Renal cortex interstitium (tissue), 11 donors: ENCODE measurements around the gene C10orf71. TPM values are rescaled to one million over a fixed set of nuclear protein-coding genes. Genes with fewer than 3 reads are reported as not detected.
A peak's percentile ranks its signal among the peaks of the same experiment; 100 is the strongest.

Experiments used
- DNase-seq, 11 donors: peaks; one replicate each; pipeline ENCODE4 v3.0.0-alpha.2; 2013; ENCODE audit warnings: low read depth in 9 of 11, low spot score in 4 of 11; ENCODE audit errors: extremely low read depth in 1 of 11
- polyA plus RNA-seq, 3 donors: library from polyadenylated mRNA; unstranded; fragments of 120-200 nt; gene quantifications; one replicate each; pipeline ENCODE4 v1.2.1, GENCODE V29; 2013; ENCODE audit not compliant: insufficient read length in 3 of 3

C10orf71 gene
- polyA plus RNA-seq, 3 donors = 0.06 to 0.13 (median 0.09) TPM

GRCh38 chr10:49289480-49289879 is 9.5 kb upstream of the C10orf71 start:
- DNase-seq = no peak

DNA sequence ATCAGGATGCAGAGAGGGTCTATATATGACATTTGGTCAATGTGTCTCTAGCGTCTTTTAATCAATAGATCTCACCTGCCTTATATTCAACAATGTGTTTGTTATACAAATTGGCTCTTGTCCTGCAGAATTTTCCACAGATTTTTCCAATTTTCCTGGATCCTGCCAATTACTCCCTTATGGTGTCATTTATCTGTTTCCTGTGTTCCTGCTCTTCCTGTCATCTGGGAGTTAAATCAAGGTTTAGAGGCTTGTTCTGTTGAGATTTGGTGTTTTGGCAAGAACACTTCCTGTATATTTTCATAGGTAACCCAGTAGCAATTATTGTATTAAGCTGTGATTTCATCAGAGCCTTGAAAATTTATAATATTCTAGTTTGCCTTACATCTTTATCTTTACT is 8.8 kb upstream of the C10orf71 start:
- DNase-seq = no peak

- no peak for DNase-seq
Observed at GRCh38 chr10:49290607-49291006, 8.4 kb upstream of the C10orf71 start.

DNA sequence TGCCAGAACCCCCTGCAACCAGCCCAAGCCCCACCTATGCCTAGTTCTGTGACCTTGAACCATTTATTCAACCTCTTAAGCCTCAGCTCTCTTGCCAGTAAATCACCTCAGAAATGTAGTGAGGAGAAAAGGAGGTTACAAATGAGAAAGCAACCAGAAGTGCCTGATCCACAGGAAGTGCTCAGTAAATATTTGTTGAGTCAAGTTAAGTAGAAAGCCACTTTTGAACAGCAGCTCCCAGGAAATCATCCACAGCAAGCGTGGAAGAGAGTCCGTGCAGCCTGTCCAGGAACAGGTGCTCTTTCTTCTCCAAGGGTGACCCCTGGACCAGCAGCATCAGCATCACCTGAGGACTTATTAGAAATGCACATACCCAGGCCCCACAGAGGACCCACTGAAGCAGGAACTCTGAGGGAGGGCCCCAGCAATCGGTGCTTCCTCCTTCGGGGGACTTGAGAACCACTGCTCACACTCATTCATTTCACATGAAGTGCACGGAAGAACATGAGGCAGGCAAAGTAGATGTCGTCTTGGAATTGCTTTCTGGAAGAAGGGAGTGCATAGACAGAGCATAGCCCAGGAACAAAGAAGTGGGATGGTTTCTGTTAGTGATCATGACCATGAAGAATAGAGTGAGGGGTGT is 6.3 kb upstream of the C10orf71 start:
- no peak for DNase-seq

DNA sequence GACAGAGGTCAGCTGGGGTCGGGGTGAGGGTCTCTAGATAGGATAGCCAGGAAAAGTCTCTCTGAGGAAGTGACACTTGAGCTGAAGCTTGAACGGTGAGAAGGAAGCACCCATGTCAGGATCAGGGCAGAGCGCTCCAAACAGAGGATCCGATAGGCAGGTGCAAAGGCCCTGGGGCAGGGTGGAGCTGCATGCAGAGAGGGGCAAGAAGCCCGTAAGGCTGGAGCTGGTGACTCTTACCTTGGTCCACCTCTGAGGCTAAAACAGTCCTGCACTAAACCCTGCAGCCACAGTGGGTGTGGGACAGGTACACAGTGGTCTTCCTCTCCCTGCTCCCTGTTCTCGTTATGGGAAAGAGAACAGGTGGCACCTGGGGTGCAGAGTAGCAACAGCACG is 5.8 kb upstream of the C10orf71 start:
- DNase-seq = no peak

DNA sequence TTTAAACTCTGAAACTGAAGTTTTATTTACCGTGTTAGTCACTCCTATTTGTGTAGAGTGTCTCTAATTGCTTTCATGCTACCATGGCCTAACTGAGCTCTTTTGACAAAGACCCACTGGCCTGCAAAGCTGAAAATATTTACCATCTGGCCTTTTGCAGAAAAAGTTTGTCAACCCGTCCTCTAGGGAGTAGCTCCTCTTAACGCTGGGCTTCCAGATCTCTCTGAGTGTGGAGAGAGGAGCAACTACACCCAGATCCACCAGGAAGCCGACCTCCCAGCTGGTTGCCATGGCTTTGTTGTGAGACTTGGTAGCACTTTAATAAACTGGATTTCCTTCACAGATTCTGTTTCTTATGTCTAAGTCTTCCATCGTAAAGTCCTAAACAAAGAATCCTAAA is 4.2 kb upstream of the C10orf71 start:
- DNase-seq = no peak

GRCh38 chr10:49295297-49295696 is 3.7 kb upstream of the C10orf71 start:
- DNase-seq = no peak

- DNase-seq = no peak
Observed at GRCh38 chr10:49296382-49296781, 2.6 kb upstream of the C10orf71 start.

DNA sequence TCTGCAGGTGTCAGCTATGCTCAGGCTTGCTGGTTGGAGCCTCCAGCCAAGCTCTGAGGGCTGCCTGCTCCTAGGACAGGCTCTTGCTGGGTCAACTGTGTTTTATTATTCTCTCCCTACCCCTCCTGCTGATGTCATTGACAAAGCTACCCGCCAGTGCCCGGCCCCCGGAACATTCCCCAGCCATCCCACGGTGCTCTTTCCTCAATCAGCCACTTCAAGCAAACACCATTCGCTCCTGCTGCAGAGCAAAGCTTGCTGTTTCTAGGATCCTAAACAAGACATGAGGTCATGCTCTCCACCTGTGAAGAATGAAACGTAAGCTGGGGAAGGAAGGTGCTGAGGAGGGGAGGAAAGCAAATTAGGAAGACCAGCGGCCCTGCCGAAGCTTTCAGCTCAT is 2.1 kb upstream of the C10orf71 start:
- no peak for DNase-seq

GRCh38 chr10:49297818-49298670 is 926 bp upstream of the C10orf71 start:
- DNase-seq = no peak

- peak in 4 of 11 donors; percentile 13 to 31 (median 22) for DNase-seq
Observed at GRCh38 chr10:49298671-49298982, 343 bp upstream of the C10orf71 start.

DNA sequence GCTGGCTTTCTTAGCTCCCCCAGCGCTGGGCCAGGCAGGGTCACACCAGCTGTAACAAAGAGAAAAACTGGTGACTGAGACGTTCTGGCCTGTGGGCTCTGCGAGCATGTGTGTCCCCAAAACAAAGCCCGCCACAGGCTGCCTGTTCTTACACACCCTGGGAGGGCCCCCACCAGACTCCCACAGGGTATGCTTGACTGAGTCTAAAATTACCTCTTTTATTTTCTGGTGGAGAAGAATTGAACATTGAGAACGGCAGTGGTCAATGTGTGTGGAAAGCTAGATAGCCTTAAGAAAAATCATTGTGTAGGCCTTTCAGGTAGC is 808 bp downstream of the C10orf71 start:
- no peak for DNase-seq

DNA sequence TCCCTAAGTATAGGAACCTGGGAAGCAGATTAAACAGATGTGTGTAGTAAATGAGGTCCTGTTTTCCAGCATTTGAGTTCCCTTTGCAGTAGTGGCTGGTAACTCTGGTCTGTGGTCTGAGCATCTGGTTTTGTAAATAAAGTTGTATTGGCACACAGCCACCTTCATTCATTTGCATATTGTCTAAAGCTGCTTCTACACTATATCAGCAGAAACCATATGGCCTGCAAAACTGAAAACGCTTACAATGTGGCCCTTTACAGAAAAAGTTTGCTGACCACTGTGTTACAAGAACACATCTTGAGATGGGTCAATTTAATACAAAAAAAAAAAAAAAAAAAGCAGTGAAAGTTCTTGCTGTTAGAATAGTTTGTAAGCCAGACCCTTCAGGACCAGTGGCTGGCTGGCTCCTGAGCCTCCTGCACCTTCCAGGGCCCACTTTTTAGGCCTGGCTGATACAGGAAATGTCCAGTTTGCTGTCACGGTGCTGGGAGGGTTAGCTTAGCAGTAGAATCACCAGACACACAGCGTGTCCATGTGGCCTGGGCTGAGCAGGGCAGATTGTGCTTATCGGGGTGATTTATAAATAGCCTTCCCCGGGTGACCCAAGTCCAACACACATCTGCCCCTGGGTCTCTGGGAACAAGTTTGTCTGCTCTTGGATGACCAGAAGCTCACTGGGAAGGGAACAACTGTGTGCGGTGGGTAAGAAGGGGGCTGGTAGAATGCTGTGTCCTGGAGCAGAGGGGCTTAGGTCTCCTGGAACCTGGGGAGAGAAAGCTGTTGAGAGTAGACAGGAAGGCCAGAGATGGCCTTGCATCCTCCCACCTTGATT is 1.4 kb downstream of the C10orf71 start:
- peak in 2 of 11 donors; percentile 21 to 22 for DNase-seq

DNA sequence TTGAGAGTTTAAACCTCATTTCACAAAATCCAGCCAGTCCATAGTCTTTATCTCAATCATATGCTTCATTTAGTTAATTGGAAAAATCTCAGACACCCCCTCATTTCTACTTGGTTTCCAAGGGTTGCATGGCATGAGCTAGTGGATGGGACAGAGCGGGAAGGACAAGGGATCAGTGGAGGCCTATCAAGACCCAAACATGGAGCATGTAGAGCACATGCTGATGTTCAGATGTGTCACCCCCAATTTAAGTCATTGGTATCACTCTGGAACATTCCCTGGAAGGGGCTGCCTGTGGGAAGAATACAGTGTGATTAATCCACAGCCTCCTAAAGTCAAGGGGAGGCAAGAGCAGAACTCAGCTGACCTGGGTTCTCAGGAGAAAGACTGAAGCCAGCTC is 2.3 kb downstream of the C10orf71 start:
- DNase-seq = no peak

GRCh38 chr10:49302088-49302487 is 3.1 kb downstream of the C10orf71 start:
- DNase-seq = no peak

DNA sequence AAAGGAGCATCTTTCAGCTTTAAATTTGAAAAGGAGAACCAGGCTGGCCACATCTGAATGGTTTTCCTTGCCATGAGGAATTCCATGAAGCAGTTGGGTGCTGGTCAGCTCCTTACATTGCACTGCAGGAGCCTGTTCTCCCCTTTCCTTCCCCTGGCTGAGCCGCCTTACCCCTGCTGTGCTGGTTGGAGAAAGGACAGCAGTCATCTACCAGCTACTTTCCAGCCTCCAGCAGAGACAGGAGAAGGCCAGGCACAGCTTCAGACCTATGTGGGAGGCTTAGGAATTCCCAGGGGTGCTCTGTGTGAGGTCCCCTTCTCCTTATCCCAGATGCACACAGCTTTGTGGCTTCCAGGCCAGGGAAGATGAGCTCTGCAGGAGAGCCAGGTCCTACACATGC is 4.7 kb downstream of the C10orf71 start:
- DNase-seq = no peak

GRCh38 chr10:49304137-49304536 is 5.2 kb downstream of the C10orf71 start:
- DNase-seq = no peak

- no peak for DNase-seq
Observed at GRCh38 chr10:49307921-49308320, 9.0 kb downstream of the C10orf71 start.

GRCh38 chr10:49308881-49309280 is 9.9 kb downstream of the C10orf71 start:
- no peak for DNase-seq
